Measurements from ENCODE around the gene WASHC4. TPM values are rescaled to one million over a fixed set of nuclear protein-coding genes. Genes with fewer than 3 reads are reported as not detected.

WASHC4 gene
- total RNA-seq, 2 donors from 2014 or later: 27.2 to 40.9 TPM

DNA sequence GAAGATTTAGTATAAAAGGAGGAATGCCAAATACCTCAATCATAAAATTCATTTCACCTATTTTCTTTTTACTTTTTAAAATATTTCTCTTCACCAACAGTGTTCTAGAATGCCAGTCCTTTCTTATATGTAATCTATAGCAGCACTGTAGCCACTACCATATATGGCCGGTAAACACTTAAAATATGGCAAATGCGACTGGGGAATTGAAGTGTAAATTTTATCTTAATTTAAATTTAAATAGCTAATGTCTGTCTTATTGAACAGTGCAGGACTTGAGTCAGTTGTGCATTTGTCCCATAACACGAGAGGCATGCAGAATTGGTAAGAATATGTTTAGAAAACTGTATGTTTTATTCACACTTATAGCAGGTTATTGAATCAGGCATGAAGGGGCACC, 50.1 kb downstream of the WASHC4 start:
- H3K27ac ChIP-seq: no peak overlapping the region
- H3K27me3 ChIP-seq: no peaks in the 10 kb centered on the region
- H3K36me3 ChIP-seq: no peaks in the 10 kb centered on the region
- no peaks in the 10 kb centered on the region for H3K9me3 ChIP-seq
- TF ChIP-seq, protein P1, sequence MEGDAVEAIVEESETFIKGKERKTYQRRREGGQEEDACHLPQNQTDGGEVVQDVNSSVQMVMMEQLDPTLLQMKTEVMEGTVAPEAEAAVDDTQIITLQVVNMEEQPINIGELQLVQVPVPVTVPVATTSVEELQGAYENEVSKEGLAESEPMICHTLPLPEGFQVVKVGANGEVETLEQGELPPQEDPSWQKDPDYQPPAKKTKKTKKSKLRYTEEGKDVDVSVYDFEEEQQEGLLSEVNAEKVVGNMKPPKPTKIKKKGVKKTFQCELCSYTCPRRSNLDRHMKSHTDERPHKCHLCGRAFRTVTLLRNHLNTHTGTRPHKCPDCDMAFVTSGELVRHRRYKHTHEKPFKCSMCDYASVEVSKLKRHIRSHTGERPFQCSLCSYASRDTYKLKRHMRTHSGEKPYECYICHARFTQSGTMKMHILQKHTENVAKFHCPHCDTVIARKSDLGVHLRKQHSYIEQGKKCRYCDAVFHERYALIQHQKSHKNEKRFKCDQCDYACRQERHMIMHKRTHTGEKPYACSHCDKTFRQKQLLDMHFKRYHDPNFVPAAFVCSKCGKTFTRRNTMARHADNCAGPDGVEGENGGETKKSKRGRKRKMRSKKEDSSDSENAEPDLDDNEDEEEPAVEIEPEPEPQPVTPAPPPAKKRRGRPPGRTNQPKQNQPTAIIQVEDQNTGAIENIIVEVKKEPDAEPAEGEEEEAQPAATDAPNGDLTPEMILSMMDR (IDR thresholded peaks at IDR 0.05): no peak
- no peaks in the 10 kb centered on the region for H3K4me1 ChIP-seq
- no peak for DNase-seq
- H3K9ac ChIP-seq (ENCODE audit: low read depth in 2 of 2, low read length in 2 of 2): no peak overlapping the region
- intact Hi-C loops (cut with DNase I): loop anchor here (5.0 kb wide), 1 partner anchor 40 kb away; no protein-coding TSS in a partner anchor
- H3K4me3 ChIP-seq: no peak overlapping the region

DNA sequence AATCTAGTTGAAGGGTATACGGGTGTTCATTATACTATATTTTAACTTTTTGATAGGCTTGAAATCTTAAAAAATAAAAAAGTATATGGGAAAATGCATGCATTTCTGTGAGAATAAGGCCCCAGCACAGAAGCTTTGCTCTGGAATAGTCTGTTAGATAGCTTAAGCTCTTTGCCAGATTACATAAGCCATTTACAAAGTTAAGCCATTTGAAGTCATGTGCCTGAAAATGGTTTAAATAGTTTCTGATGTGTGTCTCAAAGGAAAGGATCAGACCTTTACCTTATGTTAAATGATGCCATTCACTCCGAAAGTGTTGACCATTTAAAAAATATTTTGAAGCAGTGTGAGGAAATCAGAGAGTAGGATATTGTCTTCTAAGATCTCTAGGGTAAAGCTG, 51.3 kb downstream of the WASHC4 start:
- no peaks in the 10 kb centered on the region for H3K9me3 ChIP-seq
- no peak overlapping the region for H3K27ac ChIP-seq
- intact Hi-C loops (cut with DNase I): loop anchor here (5.0 kb wide), 1 partner anchor 42 kb away; no protein-coding TSS in a partner anchor
- H3K4me3 ChIP-seq: no peak overlapping the region
- H3K4me1 ChIP-seq: no peaks in the 10 kb centered on the region
- H3K27me3 ChIP-seq: no peaks in the 10 kb centered on the region
- H3K9ac ChIP-seq (ENCODE audit: low read depth in 2 of 2, low read length in 2 of 2): no peak overlapping the region
- H3K36me3 ChIP-seq: no peaks in the 10 kb centered on the region
- no peak for DNase-seq
- TF ChIP-seq, protein P1 (IDR thresholded peaks at IDR 0.05): no peak

DNA sequence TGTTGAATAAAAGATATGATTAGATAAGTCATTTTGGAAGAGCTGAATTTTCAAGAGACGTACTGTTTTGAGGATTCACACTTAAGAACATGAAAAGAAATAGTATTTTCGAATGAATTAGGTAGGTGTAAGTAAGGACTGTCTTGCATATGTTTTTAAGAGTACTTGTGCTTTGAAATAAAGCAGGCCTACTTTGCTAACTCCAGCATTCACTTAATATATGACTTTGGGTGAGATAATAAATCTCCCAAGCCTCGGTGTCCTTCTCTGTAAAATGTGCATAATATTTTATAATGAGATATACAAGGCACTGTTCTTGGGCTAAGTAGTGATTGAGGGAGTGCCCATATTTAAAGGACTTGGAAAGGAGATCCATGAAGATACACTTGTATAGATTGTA, 54.6 kb downstream of the WASHC4 start:
- TF ChIP-seq, protein P1 (IDR thresholded peaks at IDR 0.05): no peak
- H3K4me1 ChIP-seq: no peaks in the 10 kb centered on the region
- H3K4me3 ChIP-seq: no peak overlapping the region
- no peak overlapping the region for H3K9ac ChIP-seq (ENCODE audit: low read depth in 2 of 2, low read length in 2 of 2)
- no peaks in the 10 kb centered on the region for H3K9me3 ChIP-seq
- no peaks in the 10 kb centered on the region for H3K36me3 ChIP-seq
- intact Hi-C loops (cut with DNase I): no loop called here
- no peak overlapping the region for H3K27ac ChIP-seq
- DNase-seq: no peak
- no peaks in the 10 kb centered on the region for H3K27me3 ChIP-seq

DNA sequence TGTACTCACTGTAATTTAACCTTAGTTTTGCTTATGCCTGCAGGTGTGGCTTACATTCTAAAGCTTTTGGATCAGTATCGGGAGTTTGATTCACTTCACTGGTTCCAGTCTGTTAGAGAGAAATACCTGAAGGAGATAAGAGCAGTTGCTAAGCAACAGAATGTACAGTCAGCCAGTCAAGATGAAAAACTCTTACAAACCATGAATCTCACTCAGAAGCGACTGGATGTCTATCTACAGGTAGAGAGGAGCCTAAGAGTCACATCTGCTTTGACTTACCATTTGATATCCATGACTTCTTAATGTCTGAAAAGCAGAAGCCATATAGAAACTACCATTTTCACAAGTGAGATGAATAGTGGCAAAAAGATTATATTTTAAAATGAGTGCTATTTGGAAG, 56.5 kb downstream of the WASHC4 start:
- Histone ChIP-seq H3K4me3 (no peak overlapping the region), H3K36me3 (no peaks in the 10 kb centered on the region), H3K9ac (ENCODE audit: low read depth in 2 of 2, low read length in 2 of 2) (no peak overlapping the region), H3K27ac (no peak overlapping the region), H3K4me1 (no peaks in the 10 kb centered on the region), H3K27me3 (no peaks in the 10 kb centered on the region), H3K9me3 (no peaks in the 10 kb centered on the region)
- intact Hi-C loops (cut with DNase I): no loop called here
- DNase-seq: no peak
- TF ChIP-seq, protein P1 (IDR thresholded peaks at IDR 0.05): no peak

DNA sequence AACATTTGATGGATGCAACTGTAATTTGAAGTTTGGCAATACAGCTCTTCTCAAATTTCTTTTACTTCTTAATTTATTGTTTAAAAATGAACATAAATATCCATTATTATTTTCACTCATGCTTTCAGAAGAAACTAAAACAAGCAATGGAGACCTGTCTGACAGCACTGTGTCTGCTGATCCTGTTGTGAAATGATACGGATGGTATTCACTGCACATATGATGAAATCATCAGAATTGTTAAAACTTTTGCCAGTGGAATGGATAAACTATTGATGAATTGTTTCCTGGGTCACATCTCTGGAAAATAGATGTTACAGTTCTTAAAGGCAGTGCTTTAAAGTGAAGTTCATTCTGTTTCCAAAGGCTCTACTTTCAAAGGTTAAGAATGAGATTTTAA, 59.2 kb downstream of the WASHC4 start:
- intact Hi-C loops (cut with DNase I): no loop called here
- Histone ChIP-seq H3K4me1 (no peaks in the 10 kb centered on the region), H3K9me3 (no peaks in the 10 kb centered on the region), H3K9ac (ENCODE audit: low read depth in 2 of 2, low read length in 2 of 2) (no peak overlapping the region), H3K36me3 (no peaks in the 10 kb centered on the region), H3K27ac (no peak overlapping the region), H3K27me3 (no peaks in the 10 kb centered on the region), H3K4me3 (no peak overlapping the region)
- DNase-seq: no peak
- TF ChIP-seq, protein P1 (IDR thresholded peaks at IDR 0.05): no peak

DNA sequence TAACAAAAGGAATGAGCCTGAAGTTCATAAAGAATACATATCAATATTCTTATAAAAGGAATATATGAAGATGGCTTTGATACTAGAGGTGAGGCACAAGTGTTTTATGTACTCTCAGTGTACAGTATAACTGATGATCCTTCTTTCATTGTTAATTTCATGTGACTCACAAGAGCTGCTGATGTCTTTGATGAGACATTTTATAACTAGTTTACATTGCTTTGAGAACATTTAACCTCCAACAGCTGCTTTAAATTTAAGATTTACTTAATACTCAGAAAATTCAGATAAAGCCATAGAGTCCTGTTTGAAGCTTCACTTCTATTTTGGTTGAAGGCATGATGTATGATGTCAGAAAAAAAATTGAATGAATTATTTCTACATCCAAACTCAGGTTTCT, 59.8 kb downstream of the WASHC4 start:
- no peaks in the 10 kb centered on the region for H3K36me3 ChIP-seq
- DNase-seq: no peak
- H3K27ac ChIP-seq: no peak overlapping the region
- no peaks in the 10 kb centered on the region for H3K27me3 ChIP-seq
- TF ChIP-seq, protein P1 (IDR thresholded peaks at IDR 0.05): no peak
- intact Hi-C loops (cut with DNase I): no loop called here
- H3K9me3 ChIP-seq: no peaks in the 10 kb centered on the region
- no peak overlapping the region for H3K9ac ChIP-seq (ENCODE audit: low read depth in 2 of 2, low read length in 2 of 2)
- no peaks in the 10 kb centered on the region for H3K4me1 ChIP-seq
- no peak overlapping the region for H3K4me3 ChIP-seq

Measured in colonic mucosa (tissue), 4 donors.